ENCODE results near the gene TNFRSF14.

DNA sequence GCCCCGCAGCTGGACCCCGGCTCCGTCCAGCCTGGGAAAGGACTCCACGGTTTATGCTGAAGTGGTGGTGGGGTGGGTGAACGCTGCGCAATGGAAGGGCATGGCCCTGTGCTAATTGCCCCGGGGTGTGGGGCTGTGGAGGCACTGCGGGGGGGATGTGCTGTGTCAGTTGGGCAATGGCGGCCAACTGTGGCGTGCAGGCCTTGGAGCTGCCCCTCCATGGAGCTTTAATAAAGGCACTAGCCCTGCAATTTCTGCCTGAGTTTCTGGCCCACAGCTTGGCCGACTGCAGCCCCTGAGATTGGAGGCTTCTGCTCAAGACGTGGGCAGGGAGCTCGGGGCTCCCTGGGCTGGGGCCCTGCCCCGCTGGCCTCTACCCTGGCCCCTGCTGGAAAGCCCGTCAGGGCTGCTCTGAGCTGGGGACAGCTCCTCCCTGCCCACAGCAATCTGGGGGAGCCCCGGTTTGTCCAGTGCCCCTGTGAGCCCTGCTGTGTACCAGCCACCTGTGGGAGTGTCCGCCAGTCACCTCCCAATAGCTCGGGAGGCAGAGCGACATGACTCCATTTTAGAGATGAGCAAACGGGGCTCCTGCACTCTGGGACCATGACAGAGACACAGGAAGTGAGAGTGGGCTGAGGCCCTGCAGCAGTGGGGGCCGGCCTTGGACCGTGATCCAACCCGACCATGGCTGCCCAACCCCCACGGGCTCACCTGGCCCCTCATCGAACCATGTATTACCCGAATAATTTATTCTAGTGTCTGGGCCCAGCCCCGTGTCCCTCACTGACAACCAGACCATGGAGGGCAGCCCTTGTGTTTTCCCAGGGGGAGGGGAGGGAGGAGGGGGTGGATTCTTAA, 8.7 kb upstream of the TNFRSF14 start:
- TF ChIP-seq ZSCAN20 (CRISPR knock-in tag; IDR thresholded peaks at IDR 0.05): no peak
- TF ChIP-seq ZFP36 (IDR thresholded peaks at IDR 0.05; ENCODE audit: borderline replicate concordance, partially characterized antibody): no peak
- TF ChIP-seq, protein P1, sequence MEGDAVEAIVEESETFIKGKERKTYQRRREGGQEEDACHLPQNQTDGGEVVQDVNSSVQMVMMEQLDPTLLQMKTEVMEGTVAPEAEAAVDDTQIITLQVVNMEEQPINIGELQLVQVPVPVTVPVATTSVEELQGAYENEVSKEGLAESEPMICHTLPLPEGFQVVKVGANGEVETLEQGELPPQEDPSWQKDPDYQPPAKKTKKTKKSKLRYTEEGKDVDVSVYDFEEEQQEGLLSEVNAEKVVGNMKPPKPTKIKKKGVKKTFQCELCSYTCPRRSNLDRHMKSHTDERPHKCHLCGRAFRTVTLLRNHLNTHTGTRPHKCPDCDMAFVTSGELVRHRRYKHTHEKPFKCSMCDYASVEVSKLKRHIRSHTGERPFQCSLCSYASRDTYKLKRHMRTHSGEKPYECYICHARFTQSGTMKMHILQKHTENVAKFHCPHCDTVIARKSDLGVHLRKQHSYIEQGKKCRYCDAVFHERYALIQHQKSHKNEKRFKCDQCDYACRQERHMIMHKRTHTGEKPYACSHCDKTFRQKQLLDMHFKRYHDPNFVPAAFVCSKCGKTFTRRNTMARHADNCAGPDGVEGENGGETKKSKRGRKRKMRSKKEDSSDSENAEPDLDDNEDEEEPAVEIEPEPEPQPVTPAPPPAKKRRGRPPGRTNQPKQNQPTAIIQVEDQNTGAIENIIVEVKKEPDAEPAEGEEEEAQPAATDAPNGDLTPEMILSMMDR (IDR thresholded peaks at IDR 0.05): no peak
- TF ChIP-seq PHF8 (IDR thresholded peaks at IDR 0.05; ENCODE audit: borderline replicate concordance, low read depth): no peak
- no peak for TF ChIP-seq POLR2AphosphoS2 (conservative IDR thresholded peaks at IDR 0.05; ENCODE audit: low read length)

Data from A549 (cell line).